NCI-H460 (cell line): ENCODE data around the gene PSD. TPM values are rescaled to one million over a fixed set of nuclear protein-coding genes. Genes with fewer than 3 reads are reported as not detected.
A peak's percentile ranks its signal among the peaks of the same experiment; 100 is the strongest.

Experiments used
- DNase-seq: peaks from one replicate; pipeline ENCODE4 v3.0.0-alpha.2; 2016; ENCODE audit warnings: low read depth; ENCODE audit errors: extremely low read depth
- total RNA-seq: library from RNA; depleted of rRNA; stranded (reverse); fragments of >200 nt; shearing (Covaris generic); gene quantifications from 2 replicates; pipeline ENCODE4 v1.2.3, GENCODE V29; 2014

The PSD gene
- total RNA-seq, 1 experiment from 2014 or later = 0.32 TPM

DNA sequence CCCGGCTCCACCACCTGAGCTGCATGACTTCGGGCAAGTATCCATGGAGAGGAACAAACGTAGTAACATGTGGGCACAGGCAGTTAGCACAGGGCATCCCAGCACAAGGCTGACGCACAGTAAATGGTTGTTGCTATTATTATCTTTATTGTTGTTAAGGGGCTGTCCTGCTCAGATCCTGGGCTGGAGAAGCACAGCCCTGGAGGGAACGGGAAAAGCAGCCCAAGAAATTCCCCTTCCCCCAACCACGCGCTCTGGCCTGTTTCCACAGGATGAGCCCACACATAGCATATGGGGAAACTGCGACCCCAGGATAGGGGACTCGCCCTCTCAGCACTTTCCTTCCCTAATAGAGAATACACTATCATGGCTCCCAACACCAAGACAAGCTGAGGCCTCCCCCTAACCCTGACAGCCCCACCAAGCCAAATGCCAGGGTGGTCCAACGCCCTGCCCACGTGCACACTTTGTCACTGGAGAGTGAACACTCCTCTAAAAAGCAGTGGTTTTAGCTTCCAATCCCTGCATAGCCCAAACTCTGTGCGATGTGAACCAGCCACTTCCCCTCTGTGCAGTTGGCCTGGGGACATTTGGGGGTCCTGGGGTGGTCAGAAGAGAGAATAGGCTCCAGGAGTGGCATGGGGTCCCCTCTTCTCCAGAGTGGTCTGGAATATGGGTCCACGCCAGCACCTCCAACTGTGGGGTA lies 11.0 kb downstream of the PSD start:
- DNase-seq = no peak

DNA sequence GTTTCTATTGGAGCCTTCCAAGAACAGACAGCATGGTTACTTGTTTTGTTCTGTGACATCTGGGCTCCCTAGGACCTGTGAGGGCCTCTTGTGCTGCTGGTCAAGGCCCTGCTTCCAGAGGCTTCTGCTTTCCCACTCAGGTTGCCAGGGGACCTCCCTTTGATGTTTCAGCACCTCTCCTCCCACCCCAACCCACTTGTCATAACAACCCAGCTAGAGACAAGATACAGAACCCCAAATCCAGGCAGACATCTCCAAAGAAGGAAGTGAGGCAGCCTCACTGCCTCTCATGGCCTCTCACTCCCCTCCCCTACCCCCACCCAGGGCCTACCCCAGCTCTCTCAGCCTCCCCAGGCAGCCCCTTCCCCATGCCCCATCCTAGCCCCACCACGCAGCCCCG lies 11.8 kb downstream of the PSD start:
- no peak for DNase-seq

DNA sequence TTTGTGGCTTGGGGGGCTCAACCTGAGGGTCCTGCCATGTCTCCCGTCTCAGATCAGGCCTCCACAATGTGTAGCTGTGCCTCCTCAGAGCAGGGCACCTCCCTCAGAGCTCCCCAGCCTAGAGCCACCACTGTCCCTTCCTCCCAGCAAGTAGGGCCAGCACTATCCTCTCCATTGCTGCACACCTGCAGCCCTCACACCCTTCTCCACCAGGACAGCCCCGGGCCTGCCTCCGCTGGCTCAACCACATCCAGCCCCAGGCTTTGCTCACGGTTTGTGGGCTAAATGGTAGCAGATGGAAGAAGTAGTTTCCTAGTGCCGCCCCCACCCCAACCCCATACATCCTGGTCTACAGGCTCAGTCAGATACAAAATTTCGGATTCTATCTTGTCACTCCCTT lies 13.0 kb downstream of the PSD start:
- DNase-seq = no peak

DNA sequence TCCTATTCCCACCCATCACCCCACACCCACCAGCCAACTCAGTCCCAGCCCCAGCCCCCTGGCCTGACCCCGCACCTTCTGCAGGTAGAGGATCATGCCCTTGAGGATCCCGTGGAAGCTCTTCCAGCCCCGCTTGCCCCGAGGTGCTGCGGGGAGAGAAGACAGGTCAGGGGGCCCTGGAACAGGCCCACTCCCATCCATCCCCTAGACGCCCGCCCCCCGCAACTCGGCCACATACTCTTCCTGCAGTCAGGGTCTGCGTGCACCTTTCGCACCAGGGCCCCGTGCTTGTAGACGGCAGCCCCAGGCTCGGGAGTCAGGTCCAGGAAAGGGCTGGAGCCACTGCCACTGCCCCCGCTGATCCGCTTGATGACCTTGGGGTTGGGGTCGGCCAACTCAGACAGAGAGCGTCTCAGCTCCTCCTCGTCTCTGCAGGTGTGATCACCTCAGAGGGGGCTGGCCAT lies 13.4 kb downstream of the PSD start:
- no peak for DNase-seq

DNA sequence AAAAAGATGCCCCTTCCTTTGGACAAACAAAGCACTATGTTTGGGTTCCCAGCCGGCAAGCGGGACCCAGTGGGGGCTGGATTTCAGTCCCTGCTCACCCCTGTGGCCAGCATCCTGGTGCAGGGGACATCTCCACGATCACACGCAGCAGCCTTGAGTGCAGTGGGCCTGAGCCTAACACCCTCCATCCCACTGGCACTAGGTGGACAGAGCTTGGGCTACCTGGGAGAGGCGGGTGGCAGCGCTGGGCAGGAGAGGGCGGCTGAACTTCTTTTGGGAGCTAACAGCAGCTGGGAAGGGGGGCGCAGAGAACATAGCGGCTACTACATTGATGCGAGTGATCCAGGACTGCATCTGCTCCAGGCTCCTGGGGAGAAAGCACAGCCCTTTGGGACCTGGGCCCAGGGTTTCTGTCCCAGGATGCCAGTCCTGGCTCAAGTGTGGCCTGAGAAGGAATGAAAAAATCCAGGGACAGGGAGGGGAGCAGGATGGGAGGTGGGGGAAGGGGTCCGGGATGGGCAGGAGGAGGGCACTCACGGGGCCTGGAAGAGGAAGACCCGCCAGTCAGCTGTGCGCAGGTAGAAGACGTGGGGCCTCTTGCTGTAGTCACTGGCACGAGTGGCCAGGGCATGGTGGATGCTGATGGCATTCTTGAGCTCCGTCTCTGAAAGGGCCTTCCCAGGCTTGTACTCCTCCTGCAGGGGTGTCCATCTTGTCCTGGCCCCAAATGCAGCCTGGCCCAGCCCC lies 14.1 kb downstream of the PSD start:
- DNase-seq = no peak

DNA sequence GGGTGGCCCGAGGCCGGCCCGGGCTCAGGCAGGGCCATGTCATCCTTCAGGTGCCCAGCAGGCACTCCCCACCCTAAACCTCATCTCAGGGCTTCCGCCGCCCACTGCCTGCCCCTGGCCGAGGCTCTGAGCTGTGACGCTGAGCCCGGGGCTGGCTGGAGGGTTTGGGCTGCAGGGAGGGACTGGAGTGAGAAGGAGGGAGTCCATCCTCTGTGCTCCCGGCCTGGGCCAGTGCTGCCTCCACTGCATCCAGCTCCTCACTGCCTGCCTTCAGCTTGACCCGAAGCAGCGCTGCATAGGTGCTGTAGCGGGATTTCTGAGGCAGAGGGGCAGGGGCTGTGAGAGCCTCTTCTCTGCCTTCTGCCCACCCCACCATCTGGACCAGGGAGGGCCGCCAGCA lies 15.5 kb downstream of the PSD start:
- DNase-seq = no peak

DNA sequence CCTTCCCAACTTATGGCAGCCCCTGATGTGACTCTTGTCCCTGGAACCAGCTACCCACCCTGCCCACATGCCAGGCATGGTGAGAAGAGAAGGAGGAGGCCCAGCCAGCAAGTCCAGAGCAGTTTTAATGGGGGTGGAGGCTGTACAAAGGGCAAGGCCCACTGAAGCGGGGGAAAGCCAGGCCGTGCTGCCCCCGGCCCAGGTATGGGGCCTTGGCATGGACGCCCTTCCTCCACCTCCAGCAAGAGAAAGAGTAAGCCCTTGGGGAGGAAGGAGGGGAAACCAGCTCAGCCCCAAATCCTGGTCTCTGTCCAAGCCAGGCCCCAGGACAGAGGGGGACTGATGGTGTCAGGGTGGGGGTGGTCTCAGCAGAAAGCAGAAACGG lies 16.1 kb downstream of the PSD start:
- DNase-seq = no peak

DNA sequence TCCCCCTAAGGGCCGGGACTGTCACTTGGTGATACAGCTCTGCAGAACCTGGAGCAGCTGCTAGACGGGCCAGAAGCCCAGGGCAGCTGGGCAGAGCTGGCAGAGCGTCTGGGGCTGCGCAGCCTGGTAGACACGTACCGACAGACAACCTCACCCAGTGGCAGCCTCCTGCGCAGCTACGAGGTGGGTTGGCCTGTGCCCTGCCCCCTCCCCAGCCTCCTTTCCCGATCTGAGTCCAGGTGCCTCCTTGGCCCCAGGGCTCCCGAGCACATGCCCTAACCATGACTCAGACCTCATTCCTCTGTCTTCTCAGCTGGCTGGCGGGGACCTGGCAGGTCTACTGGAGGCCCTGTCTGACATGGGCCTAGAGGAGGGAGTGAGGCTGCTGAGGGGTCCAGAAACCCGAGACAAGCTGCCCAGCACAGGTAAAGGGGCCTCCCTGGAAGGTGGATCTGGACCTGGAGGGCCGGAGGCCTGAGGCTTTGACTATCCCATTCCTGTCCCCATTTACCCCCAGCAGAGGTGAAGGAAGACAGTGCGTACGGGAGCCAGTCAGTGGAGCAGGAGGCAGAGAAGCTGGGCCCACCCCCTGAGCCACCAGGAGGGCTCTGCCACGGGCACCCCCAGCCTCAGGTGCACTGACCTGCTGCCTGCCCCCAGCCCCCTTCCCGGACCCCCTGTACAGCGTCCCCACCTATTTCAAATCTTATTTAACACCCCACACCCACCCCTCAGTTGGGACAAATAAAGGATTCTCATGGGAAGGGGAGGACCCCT lies 16.7 kb downstream of the PSD start:
- DNase-seq = no peak

DNA sequence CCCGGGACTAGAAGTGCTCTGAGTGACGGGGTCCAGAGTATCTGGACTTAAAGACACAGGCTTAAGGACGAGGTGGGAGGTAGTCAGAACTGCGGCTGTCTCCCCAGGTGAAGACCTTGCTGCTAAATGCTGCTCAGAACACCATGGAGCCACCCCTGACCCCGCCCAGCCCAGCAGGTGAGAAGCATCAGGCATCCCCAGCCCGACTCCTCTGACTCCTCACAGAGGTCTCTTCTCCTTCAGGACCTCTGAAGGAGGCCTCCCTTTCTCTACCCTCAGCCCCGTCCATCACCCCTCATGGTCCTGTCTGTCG lies 17.3 kb downstream of the PSD start:
- DNase-seq = no peak

DNA sequence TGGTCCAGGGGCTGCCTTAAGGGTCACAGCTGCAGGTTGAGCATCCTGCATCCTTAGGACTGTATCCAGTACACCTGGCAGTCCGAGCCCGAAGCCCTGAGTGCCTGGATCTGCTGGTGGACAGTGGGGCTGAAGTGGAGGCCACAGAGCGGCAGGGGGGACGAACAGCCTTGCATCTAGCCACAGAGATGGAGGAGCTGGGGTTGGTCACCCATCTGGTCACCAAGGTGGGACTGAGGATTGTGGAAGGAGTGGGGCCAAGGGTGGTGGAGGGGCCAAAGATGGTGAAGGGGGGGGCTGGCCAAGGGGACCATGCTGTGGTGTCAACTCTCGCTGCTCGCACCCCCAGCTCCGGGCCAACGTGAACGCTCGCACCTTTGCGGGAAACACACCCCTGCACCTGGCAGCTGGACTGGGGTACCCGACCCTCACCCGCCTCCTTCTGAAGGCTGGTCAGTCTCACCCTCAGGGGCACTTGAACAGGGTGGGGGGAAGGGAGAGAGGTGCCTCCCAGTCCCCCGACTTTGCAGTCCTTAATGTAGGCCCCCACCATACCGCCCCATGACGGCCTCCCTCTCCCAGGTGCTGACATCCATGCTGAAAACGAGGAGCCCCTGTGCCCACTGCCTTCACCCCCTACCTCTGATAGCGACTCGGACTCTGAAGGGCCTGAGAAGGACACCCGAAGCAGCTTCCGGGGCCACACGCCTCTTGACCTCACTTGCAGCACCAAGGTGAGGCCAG lies 17.8 kb downstream of the PSD start:
- no peak for DNase-seq

DNA sequence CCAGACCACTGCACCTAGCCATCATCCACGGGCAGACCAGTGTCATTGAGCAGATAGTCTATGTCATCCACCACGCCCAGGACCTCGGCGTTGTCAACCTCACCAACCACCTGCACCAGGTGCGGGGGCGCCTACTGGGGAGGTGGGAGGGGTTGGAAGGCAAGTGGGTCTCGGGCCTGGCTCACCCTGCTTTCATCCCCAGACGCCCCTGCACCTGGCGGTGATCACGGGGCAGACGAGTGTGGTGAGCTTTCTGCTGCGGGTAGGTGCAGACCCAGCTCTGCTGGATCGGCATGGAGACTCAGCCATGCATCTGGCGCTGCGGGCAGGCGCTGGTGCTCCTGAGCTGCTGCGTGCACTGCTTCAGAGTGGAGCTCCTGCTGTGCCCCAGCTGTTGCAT lies 18.5 kb downstream of the PSD start:
- no peak for DNase-seq

DNA sequence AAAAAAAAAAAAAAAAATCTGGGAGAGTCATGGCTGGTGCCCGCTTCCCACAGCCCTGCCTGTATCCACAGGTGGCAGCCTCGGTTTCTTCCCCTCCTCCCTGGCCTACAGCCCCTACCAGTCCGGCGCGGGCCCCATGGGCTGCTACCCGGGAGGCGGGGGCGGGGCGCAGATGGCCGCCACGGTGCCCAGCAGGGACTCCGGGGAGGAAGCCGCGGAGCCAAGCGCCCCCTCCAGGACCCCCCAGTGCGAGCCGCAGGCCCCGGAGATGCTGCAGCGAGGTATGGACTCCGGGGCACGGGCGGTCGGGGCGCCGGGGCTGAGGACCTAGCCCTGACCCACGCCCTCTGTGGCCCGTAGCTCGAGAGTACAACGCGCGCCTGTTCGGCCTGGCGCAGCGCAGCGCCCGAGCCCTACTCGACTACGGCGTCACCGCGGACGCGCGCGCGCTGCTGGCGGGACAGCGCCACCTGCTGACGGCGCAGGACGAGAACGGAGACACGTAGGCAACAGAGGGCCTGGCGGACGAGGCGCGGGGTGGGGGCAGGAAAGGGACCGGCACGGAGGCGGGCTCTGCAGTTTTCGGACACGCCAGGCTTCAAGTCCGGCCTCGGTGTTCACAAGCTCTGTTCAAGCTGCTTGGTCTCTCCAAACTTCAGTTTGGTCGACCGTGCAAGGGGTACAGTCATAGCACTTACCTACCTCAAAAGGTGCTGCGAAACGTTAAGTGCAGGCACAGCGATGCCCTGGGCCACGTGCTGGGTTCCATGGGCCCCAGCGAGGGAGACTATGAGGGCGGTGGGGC lies 19.2 kb downstream of the PSD start:
- DNase-seq = peak; percentile 81

DNA sequence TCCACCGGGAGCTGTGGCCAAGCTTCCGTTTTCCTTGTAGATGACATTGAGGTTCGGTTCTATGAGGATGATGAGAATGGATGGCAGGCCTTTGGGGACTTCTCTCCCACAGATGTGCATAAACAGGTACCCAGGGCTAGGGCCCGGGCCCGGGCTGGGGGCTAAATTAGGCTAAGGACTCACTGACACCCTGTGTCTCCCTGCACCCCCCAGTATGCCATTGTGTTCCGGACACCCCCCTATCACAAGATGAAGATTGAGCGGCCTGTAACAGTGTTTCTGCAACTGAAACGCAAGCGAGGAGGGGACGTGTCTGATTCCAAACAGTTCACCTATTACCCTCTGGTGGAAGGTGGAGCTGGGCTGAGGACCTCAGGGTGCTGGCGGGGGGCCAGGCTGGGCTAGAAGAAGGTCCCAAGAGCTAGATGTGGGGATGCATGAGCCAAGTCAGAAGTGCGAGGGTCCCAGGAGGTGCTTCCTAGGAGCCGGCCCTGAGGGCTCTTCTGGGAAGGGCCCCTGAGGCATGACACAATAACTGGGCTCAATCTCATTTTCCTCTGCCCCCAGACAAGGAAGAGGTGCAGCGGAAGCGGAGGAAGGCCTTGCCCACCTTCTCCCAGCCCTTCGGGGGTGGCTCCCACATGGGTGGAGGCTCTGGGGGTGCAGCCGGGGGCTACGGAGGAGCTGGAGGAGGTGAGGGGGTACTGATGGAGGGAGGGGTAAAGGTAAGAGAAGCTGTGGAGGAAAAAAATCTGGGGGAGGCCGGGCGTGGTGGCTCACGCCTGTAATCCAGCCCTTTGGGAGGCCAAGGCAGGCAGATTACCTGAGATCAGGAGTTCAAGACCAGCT lies 20.2 kb downstream of the PSD start:
- no peak for DNase-seq

DNA sequence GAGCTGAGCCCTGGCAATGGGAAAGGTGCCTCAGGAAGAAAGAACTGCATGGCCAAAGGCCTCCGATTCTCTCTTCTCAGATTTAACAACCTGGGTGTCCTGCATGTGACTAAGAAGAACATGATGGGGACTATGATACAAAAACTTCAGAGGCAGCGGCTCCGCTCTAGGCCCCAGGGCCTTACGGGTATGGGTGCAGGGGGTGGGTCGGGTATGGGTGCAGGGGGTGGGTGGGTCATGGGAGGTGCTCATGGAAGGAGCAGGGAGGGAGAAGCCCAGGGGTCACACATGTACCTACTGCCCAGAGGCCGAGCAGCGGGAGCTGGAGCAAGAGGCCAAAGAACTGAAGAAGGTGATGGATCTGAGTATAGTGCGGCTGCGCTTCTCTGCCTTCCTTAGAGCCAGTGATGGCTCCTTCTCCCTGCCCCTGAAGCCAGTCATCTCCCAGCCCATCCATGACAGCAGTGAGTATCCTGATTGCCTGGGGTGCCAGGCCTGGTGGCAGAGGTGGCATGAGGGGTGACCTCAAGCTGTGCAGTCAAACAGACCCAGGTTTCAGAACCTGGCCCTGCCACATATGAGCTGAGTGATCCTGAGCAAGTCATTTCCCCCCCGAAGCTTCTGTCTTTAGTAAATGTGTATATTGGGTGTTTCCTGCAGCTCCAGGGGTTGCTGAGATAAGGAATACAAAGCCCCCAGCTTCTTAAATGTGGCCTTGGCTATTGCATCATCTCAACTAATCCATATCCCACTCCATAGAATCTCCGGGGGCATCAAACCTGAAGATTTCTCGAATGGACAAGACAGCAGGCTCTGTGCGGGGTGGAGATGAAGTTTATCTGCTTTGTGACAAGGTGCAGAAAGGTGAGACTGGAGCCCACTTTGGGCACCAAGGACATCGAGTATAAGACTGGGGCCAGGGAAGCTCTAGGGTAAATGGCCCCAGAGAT lies 21.1 kb downstream of the PSD start:
- no peak for DNase-seq

DNA sequence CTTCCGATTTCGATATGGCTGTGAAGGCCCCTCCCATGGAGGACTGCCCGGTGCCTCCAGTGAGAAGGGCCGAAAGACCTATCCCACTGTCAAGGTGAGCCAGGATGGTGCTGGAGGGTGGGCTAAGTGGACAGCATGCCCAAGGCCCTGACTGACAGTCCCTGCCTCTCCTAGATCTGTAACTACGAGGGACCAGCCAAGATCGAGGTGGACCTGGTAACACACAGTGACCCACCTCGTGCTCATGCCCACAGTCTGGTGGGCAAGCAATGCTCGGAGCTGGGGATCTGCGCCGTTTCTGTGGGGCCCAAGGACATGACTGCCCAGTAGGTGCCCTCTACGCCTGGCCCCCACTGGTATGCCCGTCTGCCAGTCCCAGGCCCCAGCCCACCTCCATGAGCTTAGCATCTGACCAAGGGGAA lies 21.8 kb downstream of the PSD start:
- DNase-seq = no peak

DNA sequence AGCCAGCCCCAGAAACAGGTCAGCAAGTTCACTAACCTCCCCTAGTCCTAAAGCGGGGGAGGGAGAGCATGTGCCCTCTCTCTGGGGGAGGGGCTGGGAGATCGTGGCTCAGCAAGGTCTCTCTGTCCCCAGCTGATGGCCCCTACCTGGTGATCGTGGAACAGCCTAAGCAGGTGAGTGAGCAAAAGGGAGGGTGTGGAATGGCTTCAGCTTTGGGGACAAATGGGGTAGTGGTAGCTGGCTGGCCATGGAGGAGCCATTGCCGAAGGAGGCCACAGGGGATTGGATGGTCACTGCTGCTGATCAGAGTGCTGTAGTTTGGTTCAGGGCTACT lies 22.3 kb downstream of the PSD start:
- no peak for DNase-seq

DNA sequence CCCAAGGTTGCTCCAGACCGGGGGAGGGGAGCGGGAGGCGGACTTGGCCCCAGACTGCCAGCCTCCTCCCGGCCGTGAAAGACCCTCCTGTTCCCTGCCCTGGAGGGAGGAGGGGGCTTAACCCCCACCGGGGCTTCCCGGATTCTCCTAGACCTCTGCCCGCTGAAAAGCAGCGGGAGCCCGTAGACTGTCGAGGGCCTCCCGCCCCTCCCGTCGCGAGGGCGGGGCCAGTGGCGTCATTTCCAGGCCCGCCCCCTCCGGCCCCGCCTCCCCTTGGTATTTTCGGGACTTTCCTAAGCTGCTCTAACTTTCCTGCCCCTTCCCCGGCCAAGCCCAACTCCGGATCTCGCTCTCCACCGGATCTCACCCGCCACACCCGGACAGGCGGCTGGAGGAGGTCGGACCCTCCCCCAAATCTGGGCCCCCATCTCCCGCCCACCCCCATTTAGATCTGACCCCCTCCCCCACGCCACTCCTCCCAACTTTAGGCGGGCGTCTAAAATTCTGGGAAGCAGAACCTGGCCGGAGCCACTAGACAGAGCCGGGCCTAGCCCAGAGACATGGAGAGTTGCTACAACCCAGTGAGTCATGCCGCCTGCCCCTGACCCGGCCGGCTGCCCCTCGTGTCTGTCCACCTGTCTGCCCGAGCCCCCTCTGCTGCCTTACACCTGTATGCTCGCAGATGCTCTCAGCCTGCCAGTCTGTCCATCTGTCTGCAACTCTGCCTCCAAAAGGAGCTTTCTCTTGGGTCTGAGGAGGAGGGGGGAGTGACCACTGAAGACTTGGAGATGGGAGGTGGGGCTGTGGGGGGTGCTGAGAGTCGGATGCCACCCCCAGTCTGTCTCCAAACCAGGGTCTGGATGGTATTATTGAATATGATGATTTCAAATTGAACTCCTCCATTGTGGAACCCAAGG lies 22.9 kb downstream of the PSD start, which contains the start of gene NFKB2:
TSS of gene NFKB2 (plus strand) at position 306 of the 917 bp plus-strand sequence. CDS start at position 561, 255 bp downstream.
- DNase-seq = peak; percentile 82
